ENCODE data around the gene QSOX2.
A peak's percentile ranks its signal among the peaks of the same experiment; 100 is the strongest.

The QSOX2 gene

GRCh38 chr9:136231478-136232297, 13.9 kb downstream of the QSOX2 start:
- DNase-seq (ENCODE audit: low read depth) = no peak
- TF ChIP-seq, protein P1, sequence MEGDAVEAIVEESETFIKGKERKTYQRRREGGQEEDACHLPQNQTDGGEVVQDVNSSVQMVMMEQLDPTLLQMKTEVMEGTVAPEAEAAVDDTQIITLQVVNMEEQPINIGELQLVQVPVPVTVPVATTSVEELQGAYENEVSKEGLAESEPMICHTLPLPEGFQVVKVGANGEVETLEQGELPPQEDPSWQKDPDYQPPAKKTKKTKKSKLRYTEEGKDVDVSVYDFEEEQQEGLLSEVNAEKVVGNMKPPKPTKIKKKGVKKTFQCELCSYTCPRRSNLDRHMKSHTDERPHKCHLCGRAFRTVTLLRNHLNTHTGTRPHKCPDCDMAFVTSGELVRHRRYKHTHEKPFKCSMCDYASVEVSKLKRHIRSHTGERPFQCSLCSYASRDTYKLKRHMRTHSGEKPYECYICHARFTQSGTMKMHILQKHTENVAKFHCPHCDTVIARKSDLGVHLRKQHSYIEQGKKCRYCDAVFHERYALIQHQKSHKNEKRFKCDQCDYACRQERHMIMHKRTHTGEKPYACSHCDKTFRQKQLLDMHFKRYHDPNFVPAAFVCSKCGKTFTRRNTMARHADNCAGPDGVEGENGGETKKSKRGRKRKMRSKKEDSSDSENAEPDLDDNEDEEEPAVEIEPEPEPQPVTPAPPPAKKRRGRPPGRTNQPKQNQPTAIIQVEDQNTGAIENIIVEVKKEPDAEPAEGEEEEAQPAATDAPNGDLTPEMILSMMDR (conservative IDR thresholded peaks at IDR 0.05; ENCODE audit: control insufficient read depth, insufficient read depth, low read depth, low read length) = no peak
- no peak overlapping the region for H3K4me3 ChIP-seq (ENCODE audit: control insufficient read depth, low read depth, low read length)

DNA sequence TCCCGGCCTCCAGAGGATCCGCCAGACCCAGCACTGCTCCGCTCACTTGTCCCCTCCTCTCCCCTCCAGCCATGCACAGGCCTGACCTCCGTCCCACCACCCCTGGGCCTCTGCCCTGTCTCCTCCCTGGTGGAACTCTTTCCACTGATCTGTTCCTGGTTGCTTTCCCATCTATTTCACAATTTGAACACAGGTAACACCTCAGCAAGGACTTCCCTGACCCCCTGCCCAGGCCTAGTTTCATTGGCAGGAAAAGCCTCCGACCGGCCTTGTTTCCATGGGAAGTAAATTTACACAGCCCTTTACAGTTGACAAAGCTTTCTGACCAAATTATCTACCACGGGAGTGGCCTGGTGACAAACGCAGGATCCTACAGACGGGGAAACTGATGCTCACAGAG, 14.8 kb downstream of the QSOX2 start:
- no peak for DNase-seq (ENCODE audit: low read depth)
- TF ChIP-seq, protein P1 (conservative IDR thresholded peaks at IDR 0.05; ENCODE audit: control insufficient read depth, insufficient read depth, low read depth, low read length) = no peak
- H3K4me3 ChIP-seq (ENCODE audit: control insufficient read depth, low read depth, low read length) = no peak overlapping the region

GRCh38 chr9:136230365-136230764, 15.2 kb downstream of the QSOX2 start:
- no peak overlapping the region for H3K4me3 ChIP-seq (ENCODE audit: control insufficient read depth, low read depth, low read length)
- TF ChIP-seq, protein P1 (conservative IDR thresholded peaks at IDR 0.05; ENCODE audit: control insufficient read depth, insufficient read depth, low read depth, low read length) = no peak
- no peak for DNase-seq (ENCODE audit: low read depth)

GRCh38 chr9:136229096-136230065, 16.2 kb downstream of the QSOX2 start:
- peak; percentile 42 for DNase-seq (ENCODE audit: low read depth)
- H3K4me3 ChIP-seq (ENCODE audit: control insufficient read depth, low read depth, low read length) = no peak overlapping the region
- TF ChIP-seq, protein P1 (conservative IDR thresholded peaks at IDR 0.05; ENCODE audit: control insufficient read depth, insufficient read depth, low read depth, low read length) = no peak

DNA sequence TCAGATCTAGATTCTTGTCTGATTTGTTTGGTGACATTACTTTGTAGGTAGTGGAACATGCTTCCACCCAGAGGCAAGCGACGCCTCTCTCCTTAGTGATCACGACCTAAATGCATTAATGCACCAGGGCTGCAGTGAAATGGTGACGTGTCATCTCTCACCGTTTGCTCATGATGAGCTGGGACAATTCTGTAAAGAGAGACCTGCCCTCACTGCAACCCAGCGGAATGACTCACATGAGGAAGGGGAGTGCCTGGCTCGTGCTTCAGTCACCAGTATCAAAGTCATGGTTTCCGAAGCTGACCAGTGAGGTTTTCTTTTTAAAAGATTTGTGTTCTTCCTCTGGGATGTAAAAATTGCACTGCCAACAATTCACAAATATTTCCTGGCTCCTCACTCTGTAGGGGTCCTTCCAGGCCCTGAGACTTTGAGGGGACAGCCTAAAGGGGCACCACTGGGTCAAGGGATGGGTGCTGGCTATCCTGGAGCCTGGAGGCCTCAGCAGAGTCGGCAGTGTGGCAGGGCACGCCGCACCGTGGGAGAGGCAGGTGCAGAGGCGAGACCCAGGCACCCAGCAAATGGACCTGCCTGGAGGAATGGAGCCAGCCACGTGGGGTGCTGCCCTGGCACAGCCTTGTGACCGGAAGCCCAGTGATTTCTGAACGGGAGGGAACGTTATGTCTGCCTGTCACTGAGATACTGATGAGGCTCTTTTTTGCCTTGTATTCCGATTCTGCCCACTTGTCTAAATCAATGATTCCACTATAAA, 17.3 kb downstream of the QSOX2 start:
- no peak overlapping the region for H3K4me3 ChIP-seq (ENCODE audit: control insufficient read depth, low read depth, low read length)
- DNase-seq (ENCODE audit: low read depth) = peak; percentile 76
- TF ChIP-seq, protein P1 (conservative IDR thresholded peaks at IDR 0.05; ENCODE audit: control insufficient read depth, insufficient read depth, low read depth, low read length) = no peak
